Heart right ventricle (tissue), 16 donors: Measurements from ENCODE around the gene GCSAM. TPM values are rescaled to one million over a fixed set of nuclear protein-coding genes. Genes with fewer than 3 reads are reported as not detected.
A peak's percentile ranks its signal among the peaks of the same experiment; 100 is the strongest.

Experiments
- ATAC-seq, 8 donors: fragments of 200-7000 bp; cut with Tn5 transposase; one replicate each; pipeline ENCODE4 v1.9.1; 2020; ENCODE audit warnings: mild to moderate bottlenecking in 8 of 8, moderate library complexity in 8 of 8, moderate number of reproducible peaks in 1 of 8
- DNase-seq, 2 donors: peaks; one replicate each; pipeline ENCODE4 v3.0.0-alpha.2; 2020
- H3K27ac ChIP-seq, 10 donors: fragments of 200-600 bp; sonication (generic) in 2 of 10; one replicate each; pipeline versions ENCODE4 v1.5.0 to v1.8.0; 2020 to 2022; ENCODE audit warnings: mild to moderate bottlenecking in 3 of 10
- H3K27me3 ChIP-seq, 7 donors: fragments of 200-600 bp; one replicate each; pipeline ENCODE4 v1.8.0; 2021 to 2022; ENCODE audit warnings: mild to moderate bottlenecking in 2 of 7
- H3K36me3 ChIP-seq, 9 donors: fragments of 200-600 bp; sonication (generic) in 1 of 9; one replicate each; pipeline versions ENCODE4 v1.5.0 to v1.8.0; 2020 to 2022; ENCODE audit warnings: mild to moderate bottlenecking in 2 of 9
- H3K4me1 ChIP-seq, 9 donors: fragments of 200-600 bp; sonication (generic) in 1 of 9; one replicate each; pipeline versions ENCODE4 v1.5.0 to v1.8.0; 2020 to 2022; ENCODE audit warnings: mild to moderate bottlenecking in 4 of 9
- H3K4me3 ChIP-seq, 10 donors: fragments of 200-600 bp; sonication (generic) in 2 of 10; one replicate each; pipeline versions ENCODE4 v1.5.0 to v1.8.0; 2020 to 2022; ENCODE audit warnings: mild to moderate bottlenecking in 7 of 10, moderate library complexity in 2 of 10
- H3K9me3 ChIP-seq, 11 donors: fragments of 200-600 bp in 10 of 11; sonication (generic) in 2 of 11; one replicate each; pipeline versions ENCODE4 v1.5.0 to v1.8.0; 2013 to 2022; ENCODE audit warnings: mild to moderate bottlenecking in 2 of 11, control low read depth in 1 of 11, moderate library complexity in 1 of 11
- CTCF ChIP-seq, 9 donors: fragments of 200-600 bp; sonication (generic) in 2 of 9; IDR thresholded peaks; one replicate each; pipeline versions ENCODE4 v1.5.0 to v1.8.0; 2021 to 2022; ENCODE audit warnings: antibody characterized with exemption in 9 of 9, mild to moderate bottlenecking in 5 of 9, moderate library complexity in 1 of 9
- WGBS, 2 donors: extraction: QIAGEN DNeasy Blood & Tissue Kit; methylation state at CpG; one replicate each; pipeline ENCODE4 v1.1.7; 2013; ENCODE audit warnings: inconsistent platforms in 1 of 2; 5-methylcytosine and 5-hydroxymethylcytosine counted together
- intact Hi-C, 10 donors: fragments of 100-400 bp; cut with DNase I; formaldehyde crosslinking; loops; one replicate each; pipeline versions ENCODE4 v1.11.1 to v1.14.2; 2022
- long read RNA-seq, 3 donors: library from polyadenylated mRNA; unstranded; transcript quantifications; one replicate each; pipeline ENCODE4 v2.0.0, GENCODE V29; 2020 to 2021
- polyA plus RNA-seq, 2 donors: library from polyadenylated mRNA; stranded (reverse); fragments of 200-250 nt; gene quantifications; one replicate each; pipeline ENCODE4 v1.2.3, GENCODE V29; 2013
- total RNA-seq, 10 donors: library from RNA; stranded (reverse); fragmentation: NEBNext Ultra II Directional in 3 of 10; extraction: Animal tissue kit (Norgen Biotek cat#: 25700) in 3 of 10; gene quantifications; one replicate each; pipeline versions ENCODE4 v1.2.1 to v1.2.4, GENCODE V29; 2021 to 2023
- donor health status: Arrhythmogenic right ventricular cardiomyopathy.
- donor health status: ischemic (EF 13 %, LVEDD 7.1; RV severe dilation, severe dysfunction).
- donor health status: healthy with polysubstance abuse.
- donor health status: DM: no; HTN: yes; CAD: no.
- donor health status: DM: no; HTN: no; CAD: no.
- donor health status: ischemic (EF 25% LVEDD 6.9; RV normal size, moderate dysfunction).
- donor health status: ischemic (EF 25% LVEDD 5.7; RV mildly dilated, moderate dysfunction).
- donor health status: healthy.
- donor health status: DM: yes; HTN: yes; CAD: no.
- donor health status: Ischemic cardiomyopathy.
- donor health status: ischemic (EF 35%, LVEDD 5.7; RV mildly dilated, moderate dysfunction).
- donor health status: nonischemic (EF 11% LVEDD 7.7; RV severe dilation, severe dysfunction).
- donor health status: DM: yes; HTN: yes; CAD: no.
- donor health status: PGD.
- donor health status: ischemic (EF 29% LVEDD 5.4; RV normal size, mild dysfunction).
- donor health status: nonischemic (EF 23%, LVEDD 6.1; RV moderate dilation, normal function).

GCSAM gene
- total RNA-seq (under 1 TPM in 4 of 10 donors, not detected in 6; 0.28 to 0.62 (median 0.36) TPM), polyA plus RNA-seq (under 1 TPM in 1 of 2 donors, not detected in 1; 0.04 TPM)
- long read RNA-seq, donor 1 = 0 reads
- long read RNA-seq, donor 2 = 0 reads
- long read RNA-seq, donor 3 = 0 reads

DNA sequence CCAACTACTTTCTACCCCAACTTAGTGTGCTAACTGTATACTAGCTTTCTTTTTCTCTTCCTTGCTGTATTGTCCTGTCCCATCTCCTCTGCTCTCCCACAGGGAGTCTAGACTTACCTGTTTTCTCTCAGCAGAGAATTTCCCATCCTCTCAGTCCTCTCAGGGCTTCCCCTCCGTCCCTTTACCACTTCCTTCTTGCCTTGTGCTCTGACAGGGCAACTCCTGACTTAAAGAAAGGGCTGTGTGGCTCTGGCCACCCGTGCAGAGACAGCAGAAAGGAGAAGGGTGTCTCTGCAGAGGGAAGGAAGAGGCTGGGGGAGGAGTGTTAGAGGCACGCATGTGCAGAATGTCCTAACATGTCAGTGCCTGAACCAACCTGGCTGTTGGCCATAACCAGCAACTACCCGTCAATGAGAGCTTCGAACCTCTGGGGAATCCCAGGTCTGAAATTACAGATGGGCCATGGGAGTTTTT, at the start of gene GCSAM:
TSS of gene GCSAM (minus strand) at position 274 of the 474 bp plus-strand sequence. CDS start at position 146, 128 bp downstream.
- intact Hi-C loops = loop anchor here in 2 of 10 donors (10.0 kb wide), 1 partner anchor 392 kb away; no protein-coding TSS in a partner anchor
- Histone ChIP-seq H3K4me3 (peak within 1 kb of the TSS in 1 of 10 donors; percentile 19), H3K9me3 (no peaks in the 10 kb centered on the region), H3K27ac (peak within 1 kb of the TSS in 1 of 10 donors; percentile 36), H3K27me3 (no peaks in the 10 kb centered on the region), H3K36me3 (peaks cover 0 to 6% (median 0%) of the 10 kb centered on the region in 9 donors), H3K4me1 (peaks cover 0 to 59% (median 2%) of the 10 kb centered on the region in 9 donors)
- 56 to 59% methylated on average over 5 of the region's 5 CpGs for WGBS, 2 donors
- ATAC-seq (peak; percentile 56 to 88 (median 69)), DNase-seq (peak; percentile 18 to 28)
- no peak for TF ChIP-seq CTCF (IDR thresholded peaks at IDR 0.05)

DNA sequence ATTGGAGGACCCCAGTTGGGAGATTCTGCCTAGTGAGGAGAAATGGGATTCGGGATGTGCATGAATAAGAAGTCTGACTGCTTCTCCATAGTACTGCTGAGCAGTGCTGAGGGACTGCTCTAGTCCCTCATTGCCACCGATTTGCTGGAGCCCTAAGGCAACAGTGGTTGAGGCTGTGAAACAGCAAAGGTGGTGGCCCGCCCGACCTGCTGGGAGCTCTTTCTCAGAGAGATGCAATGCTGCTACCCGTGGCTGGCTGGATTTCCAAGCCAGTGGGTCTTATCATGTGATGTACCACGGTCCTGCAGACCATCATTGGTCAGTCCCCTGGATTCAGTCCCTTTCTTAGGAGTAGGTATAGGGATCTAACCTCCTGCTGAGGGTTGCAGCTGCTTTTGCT, 42.6 kb upstream of the GCSAM start:
- H3K9me3 ChIP-seq = no peaks in the 10 kb centered on the region
- H3K27ac ChIP-seq = no peak overlapping the region
- no peak for TF ChIP-seq CTCF (IDR thresholded peaks at IDR 0.05)
- no peak for ATAC-seq
- intact Hi-C loops = no loop called here
- H3K4me3 ChIP-seq = no peak overlapping the region
- H3K27me3 ChIP-seq = no peaks in the 10 kb centered on the region
- DNase-seq = no peak
- H3K36me3 ChIP-seq = no peaks in the 10 kb centered on the region
- no peaks in the 10 kb centered on the region for H3K4me1 ChIP-seq
- WGBS, 2 donors = 89 to 96% methylated on average over 6 of the region's 6 CpGs

DNA sequence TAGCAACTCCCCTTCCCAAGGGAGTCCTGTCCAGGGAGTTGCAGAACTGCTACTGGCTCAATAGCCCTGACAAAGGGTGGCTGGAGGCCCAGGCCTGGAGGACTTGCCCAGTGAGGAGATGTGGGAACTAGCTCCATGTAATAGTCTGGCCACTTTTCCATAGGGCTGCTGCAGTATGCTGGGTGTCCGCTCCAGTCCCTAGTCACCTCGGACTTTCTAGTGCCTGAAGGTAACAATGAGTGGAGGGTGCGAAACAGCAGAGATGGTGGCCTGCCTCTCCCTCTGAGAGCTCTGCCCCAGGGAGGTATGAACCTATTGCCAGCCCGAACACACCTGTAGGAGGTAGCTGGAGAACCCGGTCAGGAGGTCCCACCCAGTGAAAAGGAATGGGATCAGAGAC, 42.0 kb upstream of the GCSAM start:
- Histone ChIP-seq H3K9me3 (no peaks in the 10 kb centered on the region), H3K4me3 (no peak overlapping the region), H3K27ac (no peak overlapping the region), H3K27me3 (no peaks in the 10 kb centered on the region), H3K4me1 (no peaks in the 10 kb centered on the region), H3K36me3 (no peaks in the 10 kb centered on the region)
- intact Hi-C loops = no loop called here
- WGBS, 2 donors = 94 to 97% methylated on average over 5 of the region's 5 CpGs
- TF ChIP-seq CTCF (IDR thresholded peaks at IDR 0.05) = no peak
- ATAC-seq (no peak), DNase-seq (no peak)

GRCh38 chr3:112171144-112171543, 38.1 kb upstream of the GCSAM start:
- no peak for ATAC-seq
- TF ChIP-seq CTCF (IDR thresholded peaks at IDR 0.05) = no peak

More at GRCh38 chr3:112171144-112171543, 38.1 kb upstream of the GCSAM start:
- Histone ChIP-seq H3K4me3 (no peak overlapping the region), H3K27ac (no peak overlapping the region), H3K36me3 (peaks cover 0 to 4% (median 0%) of the 10 kb centered on the region in 9 donors), H3K4me1 (no peaks in the 10 kb centered on the region), H3K27me3 (no peaks in the 10 kb centered on the region), H3K9me3 (peaks cover 0 to 3% (median 0%) of the 10 kb centered on the region in 11 donors)
- intact Hi-C loops = no loop called here
- 91 to 94% methylated on average over 3 of the region's 3 CpGs for WGBS, 2 donors
- DNase-seq = no peak
